ENCODE measurements around the gene DENND4A. TPM values are rescaled to one million over a fixed set of nuclear protein-coding genes. Genes with fewer than 3 reads are reported as not detected.

Gene DENND4A
- polyA plus RNA-seq, 1 experiment = 5.1 TPM

DNA sequence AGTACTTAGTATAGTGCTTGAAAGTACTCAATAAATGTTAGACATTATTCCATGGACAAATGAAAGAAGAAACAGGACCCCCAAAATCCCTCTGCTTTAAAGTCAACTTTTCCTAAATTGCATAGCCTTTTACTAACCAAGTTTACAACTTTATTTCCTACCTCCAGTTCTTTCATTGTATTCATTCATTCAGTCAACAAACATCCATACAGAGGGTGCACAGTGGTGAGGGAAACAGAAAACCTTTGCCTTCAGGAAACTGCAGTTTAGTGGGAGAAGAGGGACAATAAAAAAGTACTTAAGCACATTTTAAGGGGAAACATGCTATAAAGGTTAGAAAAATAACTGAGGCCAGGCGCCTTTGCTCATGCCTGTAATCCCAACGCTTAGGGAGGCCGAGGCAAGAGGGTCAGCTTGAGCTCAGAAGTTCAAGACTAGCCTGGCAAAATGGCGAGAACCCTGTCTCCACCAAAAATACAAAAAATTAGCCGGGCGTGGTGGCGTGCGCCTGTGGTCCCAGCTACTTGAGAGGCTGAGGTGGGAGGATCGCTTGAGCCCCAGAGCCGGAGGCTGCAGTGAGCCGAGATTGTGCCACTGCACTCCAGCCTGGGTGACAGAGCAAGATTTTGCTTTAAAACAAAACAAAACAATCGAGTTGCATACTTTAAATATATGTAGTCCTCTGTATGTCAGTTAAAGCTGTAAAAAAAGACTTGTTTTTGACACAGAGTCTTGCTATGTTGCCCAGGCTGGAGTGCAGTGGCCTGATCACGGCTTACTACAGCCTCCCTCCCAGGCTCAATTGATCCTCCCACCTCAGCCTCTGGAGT lies 1.1 kb upstream of the DENND4A start:
- DNase-seq (ENCODE audit: low read depth) = no peak
- CTCF ChIA-PET = interaction anchor here (0.6 to 1.1 kb wide), 3 partner anchors 16 to 64 kb away, joined by 3 read pairs; no protein-coding TSS in a partner anchor
- Histone ChIP-seq H3K27me3 (ENCODE audit: control insufficient read depth, insufficient read depth, low read length) (no peaks in the 10 kb centered on the region), H3K4me3 (ENCODE audit: low read depth, low read length) (peak overlapping the region; percentile 89), H3K36me3 (ENCODE audit: control insufficient read depth, insufficient read depth, low read length) (no peaks in the 10 kb centered on the region)
- POLR2A ChIA-PET = no interaction called here
- no peak for TF ChIP-seq CTCF (IDR thresholded peaks at IDR 0.05; ENCODE audit: insufficient read depth, low read depth, low read length)

DNA sequence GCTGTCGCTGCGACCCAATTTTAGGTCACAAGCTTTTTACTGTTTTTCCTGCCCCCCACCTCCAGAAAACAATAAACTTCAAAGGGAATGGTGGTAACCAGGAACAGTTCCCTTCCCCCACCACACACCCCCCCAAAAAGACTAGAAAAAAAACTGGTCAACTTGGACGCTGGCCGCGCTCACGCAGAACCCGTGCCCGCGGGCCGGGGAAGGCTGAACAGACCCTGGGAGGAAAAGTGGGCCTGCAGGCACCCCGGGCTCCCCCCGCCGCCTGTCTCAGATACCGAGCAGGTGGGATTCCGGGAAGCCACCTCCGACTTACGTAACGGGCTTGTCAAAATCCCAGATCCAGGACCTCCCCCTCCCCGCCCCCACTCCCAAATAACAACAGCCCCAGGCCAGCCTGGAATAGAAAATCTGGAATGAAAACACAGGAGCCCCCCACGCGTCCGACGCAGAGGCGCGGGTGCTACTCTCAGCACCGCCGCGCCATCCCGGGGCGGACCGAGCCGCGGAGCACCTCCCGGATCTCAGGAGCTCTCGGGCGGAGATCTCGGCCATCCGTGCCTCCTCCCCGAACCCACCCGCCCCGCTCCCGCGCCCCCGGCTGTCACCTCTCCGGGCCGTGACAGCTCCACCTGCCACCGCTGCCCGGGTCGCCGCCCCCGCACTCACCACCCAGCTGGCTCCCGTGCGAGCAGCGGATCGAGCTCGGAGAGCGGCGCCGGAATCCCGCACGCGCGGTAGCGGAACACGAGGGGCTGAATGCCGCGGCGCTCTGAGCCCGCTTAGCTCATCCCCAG lies 557 bp downstream of the DENND4A start:
- POLR2A ChIA-PET = interaction anchor here (0.7 kb wide), 1 partner anchor 503 kb away, joined by 15 read pairs; no protein-coding TSS in a partner anchor
- no peak for DNase-seq (ENCODE audit: low read depth)
- CTCF ChIA-PET = interaction anchor here (1.1 to 1.8 kb wide), 4 partner anchors 11 to 65 kb away, joined by 4 to 5 read pairs (median 4); no protein-coding TSS in a partner anchor

GRCh38 chr15:65790694-65791334 lies 1.3 kb downstream of the DENND4A start:
- POLR2A ChIA-PET = interaction anchor here (0.6 kb wide), 1 partner anchor 210 kb away, joined by 5 read pairs; no protein-coding TSS in a partner anchor
- H3K4me3 ChIP-seq (ENCODE audit: low read depth, low read length) = peak overlapping the region; percentile 89
- no peaks in the 10 kb centered on the region for H3K36me3 ChIP-seq (ENCODE audit: control insufficient read depth, insufficient read depth, low read length)
- no peak for TF ChIP-seq CTCF (IDR thresholded peaks at IDR 0.05; ENCODE audit: insufficient read depth, low read depth, low read length)
- CTCF ChIA-PET = interaction anchor here (1.1 to 1.8 kb wide), 4 partner anchors 10 to 65 kb away, joined by 4 to 5 read pairs (median 4); no protein-coding TSS in a partner anchor
- DNase-seq (ENCODE audit: low read depth) = no peak
- no peaks in the 10 kb centered on the region for H3K27me3 ChIP-seq (ENCODE audit: control insufficient read depth, insufficient read depth, low read length)

More for the DNA sequence above, 557 bp downstream of the DENND4A start:
- H3K4me3 ChIP-seq (ENCODE audit: low read depth, low read length) = peak overlapping the region; percentile 89
- no peaks in the 10 kb centered on the region for H3K27me3 ChIP-seq (ENCODE audit: control insufficient read depth, insufficient read depth, low read length)
- no peak for TF ChIP-seq CTCF (IDR thresholded peaks at IDR 0.05; ENCODE audit: insufficient read depth, low read depth, low read length)
- no peaks in the 10 kb centered on the region for H3K36me3 ChIP-seq (ENCODE audit: control insufficient read depth, insufficient read depth, low read length)

DNA sequence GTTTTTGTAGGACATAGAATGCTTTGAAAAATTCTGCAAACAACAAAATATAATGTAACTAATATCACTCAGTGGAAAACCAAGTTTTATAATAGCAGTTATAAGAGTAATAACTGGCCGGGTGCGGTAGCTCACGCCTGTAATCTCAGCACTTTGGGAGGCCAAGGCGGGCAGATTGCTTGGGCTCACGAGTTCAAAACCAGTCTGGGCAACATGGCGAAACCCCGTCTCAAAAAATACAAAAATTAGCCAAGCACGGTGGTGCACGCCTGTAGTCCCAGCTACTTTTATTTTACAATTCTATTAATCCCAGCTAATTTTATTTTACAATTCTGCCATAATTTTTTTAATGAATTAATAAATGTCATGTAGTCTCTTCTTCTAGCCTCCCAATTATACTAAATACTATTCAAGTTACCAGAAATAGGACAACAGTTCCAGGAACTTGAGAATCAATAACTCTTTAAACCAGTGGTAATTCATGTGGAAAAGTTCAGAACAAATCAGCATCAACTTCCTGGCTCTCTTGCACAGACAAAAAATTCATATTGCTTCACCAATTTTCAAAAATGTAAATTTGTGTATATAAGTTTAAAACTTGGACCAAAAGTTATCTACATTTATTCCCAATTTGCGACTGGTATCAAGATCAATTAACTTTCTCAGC lies 2.2 kb downstream of the DENND4A start:
- no peaks in the 10 kb centered on the region for H3K27me3 ChIP-seq (ENCODE audit: control insufficient read depth, insufficient read depth, low read length)
- TF ChIP-seq CTCF (IDR thresholded peaks at IDR 0.05; ENCODE audit: insufficient read depth, low read depth, low read length) = no peak
- H3K4me3 ChIP-seq (ENCODE audit: low read depth, low read length) = no peak overlapping the region
- no peak for DNase-seq (ENCODE audit: low read depth)
- no peaks in the 10 kb centered on the region for H3K36me3 ChIP-seq (ENCODE audit: control insufficient read depth, insufficient read depth, low read length)
- POLR2A ChIA-PET = no interaction called here
- CTCF ChIA-PET = interaction anchor here (1.6 to 1.8 kb wide), 3 partner anchors 9 to 66 kb away, joined by 4 to 5 read pairs (median 4); no protein-coding TSS in a partner anchor

All from BJ (cell line).